NB4 (cell line): ENCODE measurements around the gene FRMD4B.

Source experiments
- CTCF ChIP-seq: IDR thresholded peaks from one replicate; pipeline ENCODE4 v1.5.1; 2012; ENCODE audit warnings: low read depth, low read length
- POLR2A ChIP-seq: IDR thresholded peaks from 2 replicates; pipeline ENCODE4 v1.6.1; 2011; ENCODE audit warnings: mild to moderate bottlenecking; ENCODE audit not compliant: insufficient read length; ENCODE audit errors: extremely low read depth
- TF ChIP-seq, protein P1 (sequence below): IDR thresholded peaks from 2 replicates; pipeline ENCODE4 v1.6.1; 2011; ENCODE audit warnings: low read depth, low read length

DNA sequence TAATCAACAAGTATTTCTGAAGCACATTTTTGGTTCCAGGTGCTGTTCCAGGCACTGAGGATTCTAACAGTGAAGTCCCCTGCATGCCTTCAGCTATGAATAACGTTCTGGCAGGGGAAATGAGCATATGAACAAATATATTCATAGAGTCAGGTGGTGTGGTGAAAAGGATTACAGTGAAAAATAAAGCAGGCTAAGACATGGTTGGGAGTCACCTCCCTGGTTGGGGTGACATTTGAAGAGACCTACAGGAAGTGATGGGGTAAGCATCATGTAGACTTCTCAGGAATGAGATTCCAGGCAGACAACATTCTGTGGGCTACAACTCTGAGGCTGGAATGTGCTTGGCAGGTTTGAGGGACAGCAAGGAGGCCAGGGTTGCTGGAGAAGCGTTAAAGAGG is 15.0 kb downstream of the FRMD4B start:
- no peak for TF ChIP-seq CTCF
- no peak for TF ChIP-seq POLR2A
- TF ChIP-seq, protein P1, sequence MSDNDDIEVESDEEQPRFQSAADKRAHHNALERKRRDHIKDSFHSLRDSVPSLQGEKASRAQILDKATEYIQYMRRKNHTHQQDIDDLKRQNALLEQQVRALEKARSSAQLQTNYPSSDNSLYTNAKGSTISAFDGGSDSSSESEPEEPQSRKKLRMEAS = no peak
